B cell (primary cell): ENCODE measurements around the gene LAMB1. TPM values are rescaled to one million over a fixed set of nuclear protein-coding genes. Genes with fewer than 3 reads are reported as not detected.

ENCODE experiments used
- ATAC-seq: fragments of 200-7000 bp; cut with Tn5 transposase; one replicate; pipeline ENCODE4 v1.10.0; 2021; ENCODE audit warnings: low read depth, mild to moderate bottlenecking, moderate number of reproducible peaks, moderate library complexity
- CTCF ChIA-PET: fragments of 350-600 bp; sonication (Branson Sonifier 250); formaldehyde crosslinking; loops from one replicate; lab custom pipeline; 2021; ENCODE audit warnings: antibody characterized with exemption, inconsistent platforms; lab: Charles Lee
- POLR2A ChIA-PET: fragments of 350-600 bp; sonication (Branson Sonifier 250); formaldehyde crosslinking; loops from one replicate; lab custom pipeline; 2021; ENCODE audit warnings: antibody characterized with exemption; lab: Charles Lee
- DNase-seq: peaks from one replicate; pipeline ENCODE4 v3.0.0; 2013
- H2AFZ ChIP-seq: 2 replicates; pipeline ENCODE4 v1.6.1; 2012; ENCODE audit warnings: mild to moderate bottlenecking, low read depth, low read length; ENCODE audit not compliant: insufficient read depth, poor library complexity, severe bottlenecking
- H3K27ac ChIP-seq, 2 donors: 1 replicate in 1 of 2; 2 replicates in 1 of 2; pipeline ENCODE4 v1.5.1; 2012 to 2013; ENCODE audit warnings: low read length in 2 of 2, mild to moderate bottlenecking in 2 of 2, moderate library complexity in 1 of 2
- H3K27me3 ChIP-seq, 4 experiments: fragments of 200-600 bp in 1 of 4; sonication (generic) in 1 of 4; replicated peaks in 1 of 4; 1 replicate in 2 of 4; 2 replicates in 2 of 4; pipeline versions ENCODE4 v1.6.1 to v1.7.0; 2013 to 2016; ENCODE audit warnings: low read length in 3 of 4, mild to moderate bottlenecking in 2 of 4, mixed read lengths in 1 of 4, moderate library complexity in 1 of 4; ENCODE audit not compliant: insufficient read depth in 4 of 4, control insufficient read depth in 3 of 4; ENCODE audit errors: control extremely low read depth in 1 of 4
- H3K36me3 ChIP-seq, 2 experiments: replicated peaks in 1 of 2; 1 replicate in 1 of 2; 2 replicates in 1 of 2; pipeline versions ENCODE4 v1.6.1 to v1.7.1; 2013; ENCODE audit warnings: low read length in 1 of 2; ENCODE audit not compliant: insufficient read depth in 2 of 2, control insufficient read depth in 1 of 2; ENCODE audit errors: control extremely low read depth in 1 of 2, extremely low read depth in 1 of 2
- H3K4me1 ChIP-seq, 2 donors: fragments of 200-600 bp in 1 of 2; sonication (generic) in 1 of 2; 1 replicate in 1 of 2; 2 replicates in 1 of 2; pipeline versions ENCODE4 v1.5.1 to v1.6.1; 2013 to 2017; ENCODE audit warnings: low read length in 2 of 2; ENCODE audit not compliant: control insufficient read depth in 2 of 2, insufficient read depth in 2 of 2
- H3K4me2 ChIP-seq: replicated peaks from 2 replicates; pipeline ENCODE3; 2012; ENCODE audit warnings: mild to moderate bottlenecking, low read depth, low read length; ENCODE audit not compliant: poor library complexity, severe bottlenecking
- H3K4me3 ChIP-seq, 5 experiments: fragments of 200-600 bp in 1 of 5; sonication (generic) in 1 of 5; 1 replicate in 3 of 5; 2 replicates in 2 of 5; pipeline versions ENCODE4 v1.5.1 to v1.7.0; 2011 to 2016; ENCODE audit warnings: low read length in 4 of 5, mild to moderate bottlenecking in 4 of 5, low read depth in 2 of 5, control low read depth in 1 of 5, moderate library complexity in 1 of 5; ENCODE audit not compliant: insufficient read depth in 1 of 5; ENCODE audit errors: control extremely low read depth in 1 of 5, extremely low read depth in 1 of 5
- H3K79me2 ChIP-seq: fragments of 200-600 bp; sonication (generic); one replicate; pipeline ENCODE4 v1.6.0; 2016; ENCODE audit warnings: low read length; ENCODE audit not compliant: control insufficient read depth, insufficient read depth
- H3K9ac ChIP-seq: fragments of 200-600 bp; sonication (generic); 2 replicates; pipeline ENCODE4 v1.6.1; 2017; ENCODE audit warnings: mild to moderate bottlenecking, low read length, moderate library complexity
- H3K9me3 ChIP-seq, 3 donors: one replicate each; pipeline versions ENCODE4 v1.6.1 to v1.7.1; 2013; ENCODE audit warnings: low read length in 2 of 3; ENCODE audit not compliant: control insufficient read depth in 2 of 3, insufficient read depth in 1 of 3; ENCODE audit errors: control extremely low read depth in 1 of 3
- H4K20me1 ChIP-seq: 2 replicates; pipeline ENCODE4 v1.6.0; 2012; ENCODE audit warnings: mild to moderate bottlenecking, low read length; ENCODE audit not compliant: insufficient read depth, control insufficient read depth, poor library complexity, severe bottlenecking
- H3K27ac Mint-ChIP-seq: one replicate; pipeline ENCODE4 v1.8.0; 2021; ENCODE audit warnings: mixed read lengths
- H3K27me3 Mint-ChIP-seq: one replicate; pipeline ENCODE4 v1.8.0; 2021; ENCODE audit warnings: mixed read lengths
- H3K4me1 Mint-ChIP-seq: one replicate; pipeline ENCODE4 v1.8.0; 2021; ENCODE audit warnings: mixed read lengths
- H3K4me3 Mint-ChIP-seq: one replicate; pipeline ENCODE4 v1.8.0; 2021; ENCODE audit warnings: mixed read lengths
- H3K9me3 Mint-ChIP-seq: one replicate; pipeline ENCODE4 v1.8.0; 2022; ENCODE audit warnings: mixed read lengths; ENCODE audit not compliant: insufficient read depth
- CTCF ChIP-seq: fragments of 200-600 bp; IDR thresholded peaks from one replicate; pipeline ENCODE4 v1.8.0; 2022; ENCODE audit warnings: antibody characterized with exemption, mild to moderate bottlenecking
- EZH2 ChIP-seq: IDR thresholded peaks from 2 replicates; pipeline ENCODE4 v1.6.1; 2012; ENCODE audit warnings: borderline replicate concordance, low read depth, mild to moderate bottlenecking, moderate library complexity, low read length; ENCODE audit not compliant: insufficient read depth, poor library complexity, severe bottlenecking
- WGBS: methylation state at CpG from one replicate; pipeline ENCODE4 v1.1.5; 2013; ENCODE audit warnings: missing lambda C conversion rate; ENCODE audit not compliant: insufficient coverage; 5-methylcytosine and 5-hydroxymethylcytosine counted together
- intact Hi-C: fragments of 100-400 bp; cut with micrococcal nuclease; formaldehyde crosslinking; loops from one replicate; pipeline ENCODE4 v1.10.0; 2022
- polyA plus RNA-seq: library from polyadenylated mRNA; depleted of rRNA; stranded (reverse); fragments of >200 nt; gene quantifications from 2 replicates; pipeline ENCODE4 v1.2.3, GENCODE V29; 2012
- total RNA-seq, 2 donors: library from RNA; stranded (reverse); fragments of 120-200 nt in 1 of 2; gene quantifications; 1 replicate in 1 of 2; 2 replicates in 1 of 2; pipeline versions ENCODE4 v1.2.3 to v1.2.4, GENCODE V29; 2013 to 2022

The LAMB1 gene
- total and polyA plus RNA-seq, 2 donors (not counting 1 experiment from before 2014, with no cell fraction given), result not detected

- POLR2A ChIA-PET, result no interaction called here
- Histone ChIP-seq H3K9ac (no peak overlapping the region), H2AFZ (no peak overlapping the region)
Observed at GRCh38 chr7:107943018-107943417, 59.9 kb downstream of the LAMB1 start.

GRCh38 chr7:107940951-107941350, 62.0 kb downstream of the LAMB1 start:
- DNase-seq, result no peak
- Histone ChIP-seq H3K4me1 (no peaks in the 10 kb centered on the region), H3K36me3 (no peaks in the 10 kb centered on the region), H3K79me2 (no peaks in the 10 kb centered on the region), H2AFZ (no peak overlapping the region), H3K9me3 (no peaks in the 10 kb centered on the region), H4K20me1 (no peaks in the 10 kb centered on the region), H3K27ac (no peak overlapping the region), H3K27me3 (no peaks in the 10 kb centered on the region), H3K9ac (no peak overlapping the region), H3K4me2 (no peak overlapping the region), H3K4me3 (no peak overlapping the region)
- ChIA-PET POLR2A (interaction anchor here (0.6 kb wide), 1 partner anchor 12 kb away, joined by 5 read pairs; no protein-coding TSS in a partner anchor), CTCF (no interaction called here)
- ATAC-seq, result no peak
- Mint-ChIP-seq H3K4me1 (no peaks in the 10 kb centered on the region), H3K4me3 (no peak overlapping the region), H3K9me3 (no peaks in the 10 kb centered on the region), H3K27ac (no peak overlapping the region), H3K27me3 (no peaks in the 10 kb centered on the region)
- 98% methylated on average over 3 of the region's 4 CpGs for WGBS
- intact Hi-C loops, result no loop called here
- TF ChIP-seq CTCF, result no peak
- TF ChIP-seq EZH2, result no peak

More at GRCh38 chr7:107943018-107943417, 59.9 kb downstream of the LAMB1 start:
- Histone ChIP-seq H3K27ac (no peak overlapping the region), H3K79me2 (no peaks in the 10 kb centered on the region), H3K4me2 (no peak overlapping the region), H3K9me3 (no peaks in the 10 kb centered on the region), H4K20me1 (no peaks in the 10 kb centered on the region), H3K36me3 (no peaks in the 10 kb centered on the region), H3K4me1 (no peaks in the 10 kb centered on the region), H3K27me3 (no peaks in the 10 kb centered on the region), H3K4me3 (no peak overlapping the region)
- no peaks in the 10 kb centered on the region for H3K9me3 Mint-ChIP-seq
- CTCF ChIA-PET, result no interaction called here
- no peak for ATAC-seq
- intact Hi-C loops, result no loop called here
- no CpG with 5 or more reads among the region's 4 CpGs for WGBS
- no peak for TF ChIP-seq CTCF
- TF ChIP-seq EZH2, result no peak
- H3K27ac Mint-ChIP-seq, result no peak overlapping the region
- H3K4me1 Mint-ChIP-seq, result no peaks in the 10 kb centered on the region
- no peak for DNase-seq
- no peaks in the 10 kb centered on the region for H3K27me3 Mint-ChIP-seq
- H3K4me3 Mint-ChIP-seq, result no peak overlapping the region
